Activated CD4-positive, alpha-beta memory T cell treated with anti-CD3 and anti-CD28 coated beads, Interleukin-2, amount 10 ng/mL, durations not matched to agents 7 days and 5 days (primary cell): ENCODE results near the gene JAZF1. TPM values are rescaled to one million over a fixed set of nuclear protein-coding genes. Genes with fewer than 3 reads are reported as not detected.

Source experiments
- CTCF ChIA-PET: fragments of 350-600 bp; sonication (Branson Sonifier 250); formaldehyde crosslinking; loops from one replicate; lab custom pipeline; 2021; ENCODE audit warnings: antibody characterized with exemption, inconsistent platforms; lab: Charles Lee
- POLR2A ChIA-PET: fragments of 350-600 bp; sonication (Branson Sonifier 250); formaldehyde crosslinking; loops from one replicate; lab custom pipeline; 2021; ENCODE audit warnings: antibody characterized with exemption; lab: Charles Lee
- DNase-seq: peaks from one replicate; pipeline ENCODE4 v3.0.0-alpha.2; 2020
- H3K27ac Mint-ChIP-seq: one replicate; pipeline ENCODE4 v1.8.0; 2021; ENCODE audit warnings: mild to moderate bottlenecking, mixed read lengths
- H3K27me3 Mint-ChIP-seq: one replicate; pipeline ENCODE4 v1.8.0; 2021; ENCODE audit warnings: mixed read lengths
- H3K36me3 Mint-ChIP-seq: one replicate; pipeline ENCODE4 v1.8.0; 2021; ENCODE audit warnings: low read depth, mixed read lengths
- H3K4me1 Mint-ChIP-seq: one replicate; pipeline ENCODE4 v1.8.0; 2021; ENCODE audit warnings: mixed read lengths
- H3K4me3 Mint-ChIP-seq: one replicate; pipeline ENCODE4 v1.8.0; 2021; ENCODE audit warnings: mild to moderate bottlenecking, mixed read lengths
- H3K9me3 Mint-ChIP-seq: one replicate; pipeline ENCODE4 v1.8.0; 2021; ENCODE audit warnings: mixed read lengths
- total RNA-seq, 2 experiments: library from RNA; stranded (reverse); gene quantifications; one replicate each; pipeline ENCODE4 v1.2.3, GENCODE V29; 2021

JAZF1 gene
- total RNA-seq, 2 experiments from 2014 or later, result 7.2 to 7.3 TPM

DNA sequence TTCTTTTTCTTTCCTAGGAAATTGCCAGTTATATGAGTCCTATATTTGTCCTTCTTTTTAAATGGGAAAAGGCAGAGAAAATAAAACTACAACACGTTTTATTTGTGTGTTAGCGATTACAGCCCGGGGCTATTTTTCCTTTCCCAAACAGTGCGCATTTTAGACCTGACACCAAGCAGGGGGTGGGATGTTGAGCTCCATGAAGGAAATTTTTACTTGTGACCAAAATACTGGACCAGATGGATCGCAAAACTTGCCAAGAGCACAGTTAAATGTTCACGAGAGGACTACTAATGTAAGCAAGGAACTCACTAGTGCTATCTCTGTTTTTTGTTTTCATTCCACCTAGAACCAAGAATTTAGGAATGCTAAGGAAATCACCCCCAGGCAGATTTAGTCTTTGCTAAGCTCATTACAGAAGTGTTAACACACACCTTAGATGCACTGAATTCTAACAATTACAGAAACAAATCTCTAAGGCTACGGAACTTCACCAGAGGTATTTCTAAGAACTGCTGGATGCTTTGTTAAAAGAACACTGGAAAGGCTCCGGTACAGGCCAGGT is 114.8 kb downstream of the JAZF1 start:
- Mint-ChIP-seq H3K36me3 (no peaks in the 10 kb centered on the region), H3K27me3 (peaks cover 4% of the 10 kb centered on the region), H3K27ac (no peak overlapping the region), H3K4me1 (peaks cover 2% of the 10 kb centered on the region), H3K9me3 (no peaks in the 10 kb centered on the region), H3K4me3 (no peak overlapping the region)
- ChIA-PET CTCF (interaction anchor here (0.9 to 2.4 kb wide), 2 partner anchors 10 to 12 kb away, joined by 3 to 8 read pairs; no protein-coding TSS in a partner anchor), POLR2A (no interaction called here)
- DNase-seq, result no peak

GRCh38 chr7:28065308-28065707 is 115.3 kb downstream of the JAZF1 start:
- Mint-ChIP-seq H3K4me1 (peaks cover 2% of the 10 kb centered on the region), H3K4me3 (no peak overlapping the region), H3K36me3 (no peaks in the 10 kb centered on the region), H3K27ac (no peak overlapping the region), H3K27me3 (peaks cover 4% of the 10 kb centered on the region), H3K9me3 (no peaks in the 10 kb centered on the region)
- ChIA-PET CTCF (interaction anchor here (0.9 to 2.4 kb wide), 2 partner anchors 10 to 13 kb away, joined by 3 to 8 read pairs; no protein-coding TSS in a partner anchor), POLR2A (no interaction called here)
- no peak for DNase-seq

DNA sequence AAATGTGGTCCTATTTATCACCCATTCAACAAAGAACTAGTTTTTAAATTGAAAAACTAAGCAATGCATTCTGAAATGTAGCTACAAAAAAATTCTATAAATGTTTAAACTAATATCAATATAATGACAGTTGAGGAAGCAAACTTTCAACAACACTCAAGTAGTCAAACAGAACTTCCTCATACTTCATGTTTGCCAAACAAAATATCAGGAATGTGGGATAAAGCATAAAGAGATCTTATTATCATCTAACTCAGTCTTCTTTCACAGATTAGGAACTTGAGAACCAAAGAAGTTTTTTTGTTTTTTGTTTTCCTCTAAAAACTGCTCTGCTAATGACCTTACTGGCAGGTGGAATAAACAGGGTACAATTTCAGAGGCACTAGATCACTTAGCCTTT is 116.2 kb downstream of the JAZF1 start:
- peaks cover 2% of the 10 kb centered on the region for H3K4me1 Mint-ChIP-seq

GRCh38 chr7:28062197-28062991 is 118.2 kb downstream of the JAZF1 start:
- peaks cover 4% of the 10 kb centered on the region for H3K27me3 Mint-ChIP-seq
- peak; percentile 61 for DNase-seq
- ChIA-PET POLR2A (interaction anchor here (1.2 kb wide), 1 partner anchor 15 kb away, joined by 3 read pairs; no protein-coding TSS in a partner anchor), CTCF (interaction anchor here (0.6 to 4.4 kb wide), 24 partner anchors 9 to 866 kb away, joined by 3 to 34 read pairs (median 4); no protein-coding TSS in a partner anchor)
- H3K9me3 Mint-ChIP-seq, result no peaks in the 10 kb centered on the region
- H3K27ac Mint-ChIP-seq, result no peak overlapping the region
- no peaks in the 10 kb centered on the region for H3K36me3 Mint-ChIP-seq
- no peak overlapping the region for H3K4me3 Mint-ChIP-seq
- H3K4me1 Mint-ChIP-seq, result peaks cover 2% of the 10 kb centered on the region

More for the DNA sequence above, 116.2 kb downstream of the JAZF1 start:
- no peak for DNase-seq
- ChIA-PET POLR2A (no interaction called here), CTCF (no interaction called here)
- Mint-ChIP-seq H3K4me3 (no peak overlapping the region), H3K9me3 (no peaks in the 10 kb centered on the region), H3K27ac (no peak overlapping the region), H3K27me3 (peaks cover 4% of the 10 kb centered on the region), H3K36me3 (no peaks in the 10 kb centered on the region)

DNA sequence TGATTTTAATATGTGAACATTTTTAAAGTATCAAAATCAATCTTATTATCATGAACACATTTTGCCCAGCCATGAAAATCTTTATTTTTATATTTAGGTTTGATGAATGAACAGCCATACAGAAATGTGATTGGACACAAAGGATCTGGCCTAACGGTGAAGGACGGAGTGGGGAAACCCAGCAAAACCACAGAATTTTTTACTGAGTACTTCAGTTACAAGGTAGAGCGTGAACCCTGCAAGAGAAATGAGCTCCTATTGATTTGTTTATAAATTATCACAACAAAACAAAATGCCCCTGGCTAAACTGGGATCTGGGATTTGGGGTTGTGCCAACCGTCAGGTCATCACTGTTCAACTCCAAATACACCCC is 118.8 kb downstream of the JAZF1 start:
- CTCF ChIA-PET, result interaction anchor here (0.6 to 4.4 kb wide), 24 partner anchors 9 to 866 kb away, joined by 3 to 34 read pairs (median 4); no protein-coding TSS in a partner anchor
- Mint-ChIP-seq H3K9me3 (no peaks in the 10 kb centered on the region), H3K4me3 (no peak overlapping the region), H3K27ac (no peak overlapping the region), H3K36me3 (no peaks in the 10 kb centered on the region), H3K27me3 (peaks cover 4% of the 10 kb centered on the region), H3K4me1 (peaks cover 2% of the 10 kb centered on the region)
- no peak for DNase-seq
- POLR2A ChIA-PET, result interaction anchor here (1.2 kb wide), 1 partner anchor 16 kb away, joined by 3 read pairs; no protein-coding TSS in a partner anchor

GRCh38 chr7:28060371-28060950 is 120.1 kb downstream of the JAZF1 start:
- DNase-seq, result no peak
- ChIA-PET POLR2A (no interaction called here), CTCF (interaction anchor here (0.6 to 4.4 kb wide), 6 partner anchors 11 to 864 kb away, joined by 3 to 34 read pairs (median 4); no protein-coding TSS in a partner anchor)
- Mint-ChIP-seq H3K27me3 (peaks cover 4% of the 10 kb centered on the region), H3K36me3 (no peaks in the 10 kb centered on the region), H3K4me1 (peaks cover 2% of the 10 kb centered on the region), H3K27ac (no peak overlapping the region), H3K9me3 (no peaks in the 10 kb centered on the region), H3K4me3 (no peak overlapping the region)

- no peak for DNase-seq
- ChIA-PET CTCF (interaction anchor here (0.8 kb wide), 1 partner anchor 316 kb away, joined by 3 read pairs; no protein-coding TSS in a partner anchor), POLR2A (no interaction called here)
- Mint-ChIP-seq H3K4me3 (no peak overlapping the region), H3K4me1 (no peaks in the 10 kb centered on the region), H3K27ac (no peak overlapping the region), H3K27me3 (no peaks in the 10 kb centered on the region), H3K36me3 (no peaks in the 10 kb centered on the region), H3K9me3 (no peaks in the 10 kb centered on the region)
These were observed 125.4 kb downstream of the JAZF1 start for GRCh38 chr7:28055161-28055544.

GRCh38 chr7:28054531-28055160 is 125.9 kb downstream of the JAZF1 start:
- H3K4me3 Mint-ChIP-seq, result no peak overlapping the region
- H3K4me1 Mint-ChIP-seq, result no peaks in the 10 kb centered on the region
- CTCF ChIA-PET, result no interaction called here
- H3K36me3 Mint-ChIP-seq, result no peaks in the 10 kb centered on the region
- POLR2A ChIA-PET, result no interaction called here
- H3K27me3 Mint-ChIP-seq, result no peaks in the 10 kb centered on the region
- H3K9me3 Mint-ChIP-seq, result no peaks in the 10 kb centered on the region
- no peak overlapping the region for H3K27ac Mint-ChIP-seq
- no peak for DNase-seq

DNA sequence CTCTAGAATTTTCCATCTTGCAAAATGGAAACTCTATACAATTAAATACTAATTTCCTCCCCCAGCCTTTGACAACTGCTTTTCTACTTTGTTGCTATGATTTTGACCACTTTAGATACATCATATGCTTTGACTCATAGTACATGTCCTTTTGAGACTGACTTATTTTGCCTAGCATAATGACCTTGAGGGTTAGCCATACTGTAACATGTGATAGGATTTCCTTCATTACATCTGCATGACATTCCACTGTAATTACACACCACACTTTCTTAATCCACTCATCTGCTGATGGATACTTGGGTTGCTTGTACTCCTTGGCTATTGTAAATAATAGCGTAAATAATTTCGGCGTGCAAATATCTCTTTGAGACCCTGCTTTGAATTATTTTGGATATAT is 127.7 kb downstream of the JAZF1 start:
- no peaks in the 10 kb centered on the region for H3K9me3 Mint-ChIP-seq
- ChIA-PET POLR2A (no interaction called here), CTCF (interaction anchor here (2.3 kb wide), 1 partner anchor 9 kb away, joined by 11 read pairs; no protein-coding TSS in a partner anchor)
- no peak for DNase-seq
- no peak overlapping the region for H3K4me3 Mint-ChIP-seq
- no peaks in the 10 kb centered on the region for H3K27me3 Mint-ChIP-seq
- H3K36me3 Mint-ChIP-seq, result no peaks in the 10 kb centered on the region
- H3K4me1 Mint-ChIP-seq, result no peaks in the 10 kb centered on the region
- no peak overlapping the region for H3K27ac Mint-ChIP-seq

DNA sequence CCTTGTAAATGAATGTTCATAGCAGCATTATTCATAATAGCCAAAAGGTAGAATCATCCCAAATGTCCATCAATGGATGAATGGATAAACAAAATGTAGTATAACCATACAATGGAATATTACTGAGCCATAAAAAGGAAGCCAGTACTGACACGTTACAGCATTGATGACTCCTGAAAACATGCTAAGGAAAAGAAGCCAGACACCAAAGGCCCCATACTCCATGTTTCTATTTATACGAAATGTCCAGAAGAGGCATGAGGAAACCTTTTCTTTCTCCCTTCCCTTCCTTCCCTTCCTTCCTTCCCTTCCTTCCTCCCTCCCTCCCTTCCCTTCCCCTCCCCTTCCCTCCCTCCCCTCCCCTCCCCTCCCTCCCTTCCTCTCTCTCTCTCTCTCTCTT is 131.9 kb downstream of the JAZF1 start:
- no peak for DNase-seq
- no peaks in the 10 kb centered on the region for H3K4me1 Mint-ChIP-seq
- H3K4me3 Mint-ChIP-seq, result no peak overlapping the region
- no peaks in the 10 kb centered on the region for H3K27me3 Mint-ChIP-seq
- CTCF ChIA-PET, result no interaction called here
- POLR2A ChIA-PET, result no interaction called here
- H3K36me3 Mint-ChIP-seq, result no peaks in the 10 kb centered on the region
- H3K27ac Mint-ChIP-seq, result no peak overlapping the region
- H3K9me3 Mint-ChIP-seq, result no peaks in the 10 kb centered on the region

DNA sequence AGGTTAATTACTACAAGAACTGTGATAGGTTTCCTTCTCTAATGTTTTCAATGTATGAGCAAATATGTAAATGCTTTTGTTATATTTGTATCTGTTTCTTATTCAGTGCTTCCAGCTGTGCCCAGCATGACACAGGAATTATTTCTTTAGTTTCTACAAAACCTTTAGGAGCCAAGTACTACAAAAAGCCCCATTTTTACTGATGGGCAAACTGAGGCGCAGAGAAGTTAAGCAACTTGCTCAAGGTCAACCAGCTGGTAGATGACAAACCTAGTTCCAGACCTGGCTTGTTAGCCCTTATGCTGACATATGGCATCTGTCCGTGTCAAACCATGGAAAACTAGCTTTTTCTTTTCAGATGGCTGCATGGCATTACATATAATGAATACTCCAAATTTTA is 134.6 kb downstream of the JAZF1 start:
- Mint-ChIP-seq H3K27ac (no peak overlapping the region), H3K9me3 (no peaks in the 10 kb centered on the region), H3K4me3 (no peak overlapping the region), H3K36me3 (peaks cover 4% of the 10 kb centered on the region), H3K27me3 (no peaks in the 10 kb centered on the region), H3K4me1 (peaks cover 12% of the 10 kb centered on the region)
- ChIA-PET POLR2A (no interaction called here), CTCF (interaction anchor here (1.5 kb wide), 1 partner anchor 16 kb away, joined by 4 read pairs; no protein-coding TSS in a partner anchor)
- DNase-seq, result no peak

DNA sequence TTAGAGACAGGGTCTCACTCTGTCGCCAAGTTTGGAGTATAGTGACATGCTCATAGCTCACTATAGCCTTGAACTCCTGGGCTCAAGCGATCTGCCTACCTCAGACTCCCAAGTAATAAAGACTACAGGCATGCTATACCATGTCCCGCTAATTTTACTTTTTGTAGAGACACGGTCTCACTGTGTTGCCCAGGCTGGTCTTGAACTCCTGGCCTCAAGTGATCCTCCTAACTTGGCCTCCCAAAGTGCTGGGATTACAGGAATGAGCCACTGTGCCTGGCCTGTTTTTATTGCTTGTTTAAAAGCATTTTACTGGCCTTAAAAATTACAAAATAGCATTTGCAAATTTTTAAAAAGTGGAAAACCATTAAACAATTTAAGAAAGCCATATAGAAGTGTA is 135.0 kb downstream of the JAZF1 start:
- H3K36me3 Mint-ChIP-seq, result peaks cover 4% of the 10 kb centered on the region
- H3K4me1 Mint-ChIP-seq, result peaks cover 14% of the 10 kb centered on the region
- no peaks in the 10 kb centered on the region for H3K9me3 Mint-ChIP-seq
- no peak overlapping the region for H3K4me3 Mint-ChIP-seq
- CTCF ChIA-PET, result interaction anchor here (1.5 kb wide), 1 partner anchor 16 kb away, joined by 4 read pairs; no protein-coding TSS in a partner anchor
- H3K27ac Mint-ChIP-seq, result no peak overlapping the region
- no peaks in the 10 kb centered on the region for H3K27me3 Mint-ChIP-seq
- POLR2A ChIA-PET, result no interaction called here
- no peak for DNase-seq
